ENCODE measurements around the gene GSTT2B.
"Not testable (repeated sequence)": the region's sequence is repeated elsewhere in the genome, so short reads cannot be mapped to it uniquely, and the experiment has no call there.

Gene GSTT2B, protein sequence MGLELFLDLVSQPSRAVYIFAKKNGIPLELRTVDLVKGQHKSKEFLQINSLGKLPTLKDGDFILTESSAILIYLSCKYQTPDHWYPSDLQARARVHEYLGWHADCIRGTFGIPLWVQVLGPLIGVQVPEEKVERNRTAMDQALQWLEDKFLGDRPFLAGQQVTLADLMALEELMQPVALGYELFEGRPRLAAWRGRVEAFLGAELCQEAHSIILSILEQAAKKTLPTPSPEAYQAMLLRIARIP

DNA sequence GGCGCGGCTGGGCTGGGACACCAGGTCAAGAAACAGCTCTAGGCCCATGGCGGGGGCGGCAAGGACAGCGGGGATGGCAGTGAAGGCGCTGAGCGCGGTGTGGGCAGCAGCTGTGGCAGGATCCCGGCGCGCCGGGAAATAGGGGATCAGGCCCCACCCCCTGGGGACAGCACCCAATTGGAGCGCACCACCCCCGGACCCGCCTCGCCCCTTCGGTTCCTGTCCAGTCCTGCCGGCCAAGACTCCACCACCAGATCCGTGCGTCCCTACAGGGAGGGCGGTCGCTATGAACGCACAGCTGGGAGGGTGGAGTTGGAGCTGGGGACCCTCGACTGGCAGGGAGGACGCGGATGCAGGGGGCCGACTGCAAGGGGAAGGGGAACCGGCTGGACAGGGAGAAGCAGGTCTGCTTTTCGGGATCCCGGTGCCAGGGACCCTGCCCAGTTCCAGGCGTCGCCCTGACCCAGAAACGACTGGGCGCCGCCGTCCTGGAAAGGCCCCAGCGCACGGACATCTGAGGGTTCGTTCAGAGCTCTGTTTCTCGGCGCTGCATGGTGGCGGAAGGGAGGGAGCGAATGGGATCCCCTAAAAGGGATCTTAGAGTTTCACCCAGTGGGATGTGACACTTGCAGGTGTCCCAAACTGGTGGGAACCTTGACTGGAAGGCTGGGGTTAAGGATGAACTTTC, at the start of gene GSTT2B:
Gene GSTT2B (minus strand): TSS at position 112 of the 688 bp plus-strand sequence. CDS start 64 bp downstream, at position 48.
- DNase-seq (ENCODE audit: low spot score) = not testable (repeated sequence)

DNA sequence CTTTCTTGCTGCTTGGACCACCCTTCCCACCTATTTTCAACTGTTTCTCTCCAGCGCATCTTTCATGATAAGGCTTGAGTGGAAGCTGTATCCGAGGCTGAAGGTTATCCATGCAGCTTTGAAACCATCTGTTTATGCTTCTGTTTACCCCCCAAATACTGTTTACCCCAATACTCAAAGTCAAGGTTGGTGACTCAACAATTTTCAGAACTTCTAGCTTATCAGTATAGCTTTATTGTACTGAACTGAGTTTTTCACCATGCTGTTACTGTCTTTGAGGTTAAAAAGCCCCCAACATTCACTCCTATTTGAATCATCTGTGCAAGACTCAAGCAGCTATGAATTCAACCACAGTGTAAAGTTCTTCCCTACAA, 49.0 kb upstream of the GSTT2B start:
- no peak for DNase-seq (ENCODE audit: low spot score)

DNA sequence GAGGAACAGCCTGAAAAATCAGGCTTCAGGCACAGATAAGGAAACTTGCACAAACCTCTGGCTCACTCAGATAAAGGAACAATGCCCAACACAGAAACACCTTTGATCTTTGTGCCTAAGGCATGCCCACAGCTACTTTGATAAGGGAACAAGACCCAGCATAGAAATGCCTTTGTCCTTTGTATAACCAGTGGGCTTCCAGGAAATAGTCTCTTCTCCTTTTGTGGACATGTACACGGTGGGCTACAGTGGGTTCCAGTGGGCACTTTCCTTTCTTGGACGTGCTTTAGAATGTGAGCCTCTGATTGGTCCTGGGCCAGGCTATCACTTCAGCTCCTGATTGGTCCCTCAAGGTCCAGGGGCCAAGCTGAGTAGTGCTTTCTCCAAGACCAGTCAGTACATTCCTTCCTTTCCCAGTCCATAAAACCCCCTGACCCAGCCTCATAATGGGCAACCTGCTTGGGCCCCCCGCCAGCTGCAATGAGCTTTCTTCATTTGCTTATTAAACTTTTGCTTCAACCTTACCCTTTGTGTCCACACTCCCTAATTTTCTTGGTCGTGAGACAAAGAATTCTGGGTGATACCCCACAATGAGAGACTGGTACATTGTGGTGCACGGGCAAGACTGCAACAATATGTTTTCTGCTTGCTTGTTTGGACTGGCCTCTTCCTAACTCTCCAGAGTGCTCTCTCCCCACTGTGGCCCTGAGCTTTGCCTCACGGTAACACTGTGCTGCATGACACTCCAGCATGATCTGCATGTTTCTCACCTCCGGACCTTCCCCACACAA, 48.4 kb upstream of the GSTT2B start:
- no peak for DNase-seq (ENCODE audit: low spot score)

DNA sequence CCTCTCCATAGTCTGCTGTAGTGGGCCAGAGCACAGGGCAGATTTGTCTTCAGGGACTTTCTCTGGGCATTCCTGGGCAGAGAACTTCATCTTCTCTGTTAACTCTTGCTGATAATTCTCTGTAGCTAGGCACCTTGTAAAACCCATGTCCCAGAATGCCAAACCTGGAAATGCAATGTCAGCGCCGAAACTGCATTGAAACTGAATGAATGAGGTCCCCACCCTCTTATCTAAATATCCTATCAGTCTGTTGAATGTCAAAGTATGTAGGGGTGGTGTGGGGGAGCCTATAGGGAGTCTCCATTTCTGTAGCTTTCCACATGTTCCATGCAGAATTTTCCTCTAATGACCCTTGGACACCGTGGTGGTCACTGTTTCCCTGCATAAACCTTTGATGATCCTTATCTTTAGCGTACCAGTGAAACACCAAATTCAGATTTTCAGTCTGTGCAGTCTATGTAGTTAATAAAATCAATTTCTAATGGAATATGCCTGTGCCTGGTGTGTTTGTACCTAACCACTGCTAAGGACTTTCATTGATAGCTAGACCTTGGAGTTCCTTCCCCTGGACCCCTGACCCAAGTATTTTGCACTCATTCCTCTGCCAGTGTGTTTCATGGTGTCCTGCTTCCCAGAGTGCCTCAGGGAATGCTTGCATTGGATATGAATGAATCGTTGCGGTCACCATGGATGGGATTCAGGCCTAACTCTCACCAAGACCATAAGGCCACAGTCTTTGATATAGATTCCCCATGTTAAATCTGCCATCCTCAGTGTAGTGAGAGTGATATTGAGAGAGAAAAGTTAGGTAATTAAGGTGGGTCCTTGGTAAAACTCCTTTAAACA, 47.6 kb upstream of the GSTT2B start:
- no peak for DNase-seq (ENCODE audit: low spot score)

DNA sequence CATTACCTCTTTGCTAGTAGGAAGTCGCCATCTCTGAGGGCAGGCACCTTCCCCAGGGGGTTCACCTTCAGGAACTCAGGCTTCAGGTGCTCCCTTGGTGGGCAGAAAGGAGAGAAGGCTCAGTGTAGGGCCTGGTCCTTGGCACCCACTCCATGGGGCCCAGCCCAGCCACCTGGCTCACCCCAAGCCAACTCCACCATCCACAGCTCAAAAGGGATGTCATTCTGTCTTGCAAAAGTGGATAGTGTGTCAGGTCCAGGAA, 47.0 kb upstream of the GSTT2B start:
- DNase-seq (ENCODE audit: low spot score) = no peak

DNA sequence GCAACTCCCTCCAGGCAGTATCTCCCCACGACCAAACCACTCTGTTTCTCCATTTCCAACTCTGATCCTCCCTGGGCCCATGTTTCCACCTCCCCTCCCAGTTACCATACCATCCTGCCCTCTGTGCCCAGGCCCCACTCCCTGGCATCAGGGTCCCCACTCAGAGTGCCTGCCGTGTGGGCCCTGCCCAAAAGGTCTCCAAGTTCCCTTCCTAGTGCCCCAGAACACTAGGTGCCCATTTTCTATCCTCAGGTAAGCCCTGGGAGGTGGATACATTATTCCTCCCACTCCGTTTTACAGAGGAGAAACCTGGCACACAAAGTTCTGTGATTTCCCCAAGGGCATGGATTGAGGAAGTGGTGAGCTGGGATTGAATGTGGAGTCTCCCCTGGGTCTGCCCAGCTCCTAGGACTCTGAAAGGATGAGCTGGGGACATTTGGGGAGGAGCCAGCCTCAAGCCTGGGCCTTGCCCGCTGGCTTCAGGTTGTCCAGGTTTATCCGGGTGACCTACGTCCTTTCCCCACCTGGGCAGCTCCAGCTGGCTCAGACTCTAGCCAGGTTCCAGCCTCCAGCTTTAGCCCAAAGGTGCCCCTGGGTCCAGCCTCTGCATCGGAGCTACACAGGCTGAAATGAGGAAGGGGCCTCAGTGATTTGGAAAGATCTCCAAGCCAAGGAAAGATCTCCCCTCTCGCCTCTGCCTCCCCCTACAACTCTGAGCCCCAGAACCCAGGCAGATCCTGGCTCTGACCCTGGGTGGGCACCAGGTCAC, 46.4 kb upstream of the GSTT2B start:
- DNase-seq (ENCODE audit: low spot score) = no peak

DNA sequence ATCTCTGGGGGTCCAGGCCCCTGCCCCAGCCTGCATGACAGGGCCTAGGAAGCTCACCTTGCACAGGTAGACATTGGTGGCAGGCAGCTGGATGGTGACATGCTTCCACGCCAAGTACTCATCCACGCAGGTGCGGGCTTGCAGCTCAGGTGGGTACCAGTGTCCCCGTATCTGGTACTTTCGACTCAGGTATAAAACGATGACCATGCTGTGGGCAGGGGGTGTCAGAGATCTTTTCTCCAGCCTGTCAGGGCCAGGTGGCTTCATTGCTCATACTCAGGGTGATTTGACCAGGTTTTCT, 45.9 kb upstream of the GSTT2B start:
- no peak for DNase-seq (ENCODE audit: low spot score)

DNA sequence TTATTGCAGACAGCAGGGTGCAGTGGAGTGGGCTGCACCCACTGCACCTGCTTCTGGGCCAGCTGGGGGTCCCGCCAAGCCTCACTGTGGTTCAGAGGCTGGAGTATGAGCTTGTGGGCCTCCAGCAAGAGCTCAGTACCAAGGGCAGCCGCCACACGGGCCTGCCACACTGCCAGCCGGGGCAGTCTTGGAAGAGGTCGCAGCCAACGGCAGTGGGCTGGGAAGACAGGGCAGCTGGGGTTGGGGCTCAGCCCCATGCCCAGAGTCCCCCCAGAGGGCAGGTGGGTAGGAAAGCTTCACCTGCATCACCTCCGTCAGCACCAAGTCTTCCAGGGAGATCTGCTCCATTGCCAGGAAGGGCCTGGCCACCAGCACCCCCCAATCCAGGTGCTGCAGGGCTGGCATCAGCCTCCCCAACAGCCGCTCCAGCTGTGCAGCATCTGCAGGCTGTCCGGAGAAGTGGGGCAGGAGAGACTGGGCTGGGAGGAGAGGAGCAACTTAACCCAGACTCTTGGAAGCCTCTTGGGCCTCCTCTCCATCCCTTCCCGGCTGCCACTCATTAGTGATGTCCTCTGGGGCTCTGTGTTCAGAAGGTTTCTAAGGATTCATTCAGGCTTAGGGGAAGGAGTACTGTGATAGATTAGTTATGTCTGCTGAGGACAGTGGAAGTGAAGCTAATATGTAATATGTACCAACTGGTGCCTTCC, 45.4 kb upstream of the GSTT2B start:
- DNase-seq (ENCODE audit: low spot score) = no peak

DNA sequence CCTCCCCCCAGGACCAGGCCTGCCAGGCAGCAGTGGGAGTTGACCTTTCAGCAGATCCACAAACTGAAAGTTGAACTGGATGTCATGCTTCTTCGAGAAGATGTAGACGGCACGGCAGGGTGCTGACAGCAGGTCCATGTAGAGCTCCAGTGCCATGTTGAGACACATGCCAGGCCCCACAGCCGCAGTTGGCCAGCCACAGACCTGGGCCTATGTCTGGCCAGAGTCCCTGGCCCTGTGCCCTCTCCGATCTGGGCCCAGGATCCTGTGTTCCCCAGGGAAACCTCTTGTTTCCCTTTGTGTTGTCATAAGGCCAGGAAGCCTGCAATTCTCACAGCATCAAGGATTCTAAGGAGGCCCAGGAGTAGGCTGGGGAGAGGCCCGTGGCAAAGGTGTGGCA, 44.2 kb upstream of the GSTT2B start, which contains the start of gene GSTT4:
Gene GSTT4 (minus strand): TSS at position 253 of the 400 bp plus-strand sequence. CDS start 97 bp downstream, at position 156.
- no peak for DNase-seq (ENCODE audit: low spot score)

DNA sequence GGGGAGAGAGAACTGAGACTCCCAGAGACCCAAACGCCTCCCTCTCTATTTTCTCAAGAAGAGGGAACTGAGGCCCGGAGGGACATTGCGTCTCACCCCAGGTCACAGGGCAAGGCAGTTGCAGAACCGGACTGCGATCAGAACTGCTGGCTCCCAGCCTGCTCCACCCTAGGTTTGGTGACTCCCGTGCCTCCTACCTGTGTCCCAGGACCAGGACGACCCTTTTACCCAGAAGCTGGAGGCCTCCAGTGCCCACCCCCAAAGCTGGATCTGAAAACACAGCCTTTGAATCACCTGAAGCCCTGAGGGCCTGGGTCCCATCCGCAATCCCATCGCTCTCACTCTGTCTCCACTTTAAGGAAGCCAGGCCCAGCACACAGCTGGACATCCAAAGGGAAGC, 42.9 kb upstream of the GSTT2B start:
- peak; percentile 11 for DNase-seq (ENCODE audit: low spot score)

DNA sequence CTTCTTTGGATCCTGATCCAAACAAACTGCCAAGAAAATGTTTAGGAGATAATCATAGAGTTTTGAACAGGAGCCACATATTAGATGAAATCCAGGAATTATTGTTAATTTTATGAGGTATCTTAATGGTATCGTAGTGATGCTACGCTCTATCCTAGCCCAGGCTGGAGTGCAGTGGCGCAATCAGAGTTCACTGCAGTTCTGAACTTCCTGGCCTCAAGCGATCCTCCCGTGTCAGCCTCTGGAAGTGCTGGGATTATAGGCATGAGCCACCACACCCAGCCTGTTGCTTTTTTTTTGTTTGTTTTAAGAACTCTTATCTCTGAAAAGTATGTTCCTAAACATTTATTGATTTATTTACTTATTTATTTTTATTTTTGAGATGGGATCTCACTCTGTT, 41.9 kb upstream of the GSTT2B start:
- DNase-seq (ENCODE audit: low spot score) = no peak

DNA sequence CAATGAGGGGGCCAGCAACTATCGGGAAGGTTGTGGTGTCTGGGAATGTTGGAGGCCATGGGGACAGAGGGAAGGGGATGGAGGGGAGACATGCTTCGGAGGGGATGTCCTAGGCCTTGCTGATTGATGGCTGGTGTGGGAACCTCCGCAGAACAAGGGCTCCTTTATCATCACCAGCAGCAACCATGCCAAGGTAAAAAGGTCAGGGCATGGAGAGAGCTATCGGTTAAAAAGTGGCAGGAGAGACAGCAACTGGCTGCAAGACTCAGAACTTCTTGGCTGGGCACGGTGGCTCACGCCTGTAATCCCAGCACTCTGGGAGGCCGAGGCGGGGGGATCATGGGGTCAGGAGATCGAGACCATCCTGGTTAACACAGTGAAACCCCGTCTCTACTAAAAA, 41.3 kb upstream of the GSTT2B start:
- DNase-seq (ENCODE audit: low spot score) = no peak

DNA sequence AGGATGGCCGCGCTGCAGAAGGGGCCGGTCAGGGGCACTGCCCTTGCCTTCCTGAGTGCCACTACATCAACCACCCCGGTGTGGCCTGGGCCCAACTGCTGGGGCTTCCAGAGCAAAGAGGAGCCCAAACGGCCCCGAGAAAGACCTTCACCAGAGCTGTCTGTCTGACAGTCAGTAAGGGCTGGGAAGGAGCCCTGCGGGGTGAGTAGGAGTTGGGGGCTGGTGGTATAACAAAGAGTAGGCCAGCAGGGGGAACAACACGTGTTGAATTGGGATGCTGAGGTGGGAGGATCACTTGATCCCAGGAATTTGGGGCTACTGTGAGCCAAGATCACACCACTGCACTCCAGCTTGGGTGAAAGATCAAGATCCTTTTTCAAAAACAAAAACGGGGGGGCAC, 40.3 kb upstream of the GSTT2B start:
- peak; percentile 81 for DNase-seq (ENCODE audit: low spot score)

DNA sequence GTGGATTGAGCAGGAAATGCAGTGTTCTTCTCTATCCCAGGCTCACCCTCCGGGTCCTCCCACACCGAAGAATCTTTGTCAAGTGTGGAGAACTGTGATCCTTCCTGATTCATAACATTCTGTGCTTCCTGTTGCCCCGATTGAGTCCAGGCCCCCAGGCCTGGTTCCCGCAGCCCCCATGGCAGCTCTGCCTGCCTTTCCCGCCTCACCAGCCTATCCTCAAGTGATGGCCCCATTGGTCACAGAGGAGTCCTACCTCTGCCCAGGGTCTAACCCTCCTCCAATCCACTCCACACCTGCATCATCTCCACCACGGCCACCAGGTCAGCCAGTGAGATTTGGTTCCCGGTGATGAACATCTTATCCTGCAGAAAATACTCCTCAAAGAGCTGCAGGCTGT, 38.8 kb upstream of the GSTT2B start:
- not testable (repeated sequence) for DNase-seq (ENCODE audit: low spot score)

DNA sequence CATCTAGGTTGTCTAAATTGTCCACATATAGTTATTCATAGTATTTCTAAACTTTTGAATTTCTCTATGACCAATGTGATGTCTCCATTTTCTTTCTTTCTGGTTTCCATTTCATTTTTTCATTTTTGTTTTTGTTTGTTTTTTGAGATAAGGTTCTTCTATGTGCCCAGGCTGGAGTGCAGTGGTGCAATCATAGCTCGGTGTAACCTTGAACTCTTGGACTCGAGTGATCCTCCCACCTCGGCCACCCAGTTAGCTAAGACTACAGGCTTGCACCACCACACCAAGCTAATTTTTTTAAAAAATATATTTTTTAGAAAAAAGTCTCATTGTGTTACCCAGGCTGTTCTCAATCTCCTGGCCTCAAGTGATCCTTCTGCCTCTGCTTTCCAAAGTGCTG, 36.1 kb upstream of the GSTT2B start:
- no peak for DNase-seq (ENCODE audit: low spot score)

DNA sequence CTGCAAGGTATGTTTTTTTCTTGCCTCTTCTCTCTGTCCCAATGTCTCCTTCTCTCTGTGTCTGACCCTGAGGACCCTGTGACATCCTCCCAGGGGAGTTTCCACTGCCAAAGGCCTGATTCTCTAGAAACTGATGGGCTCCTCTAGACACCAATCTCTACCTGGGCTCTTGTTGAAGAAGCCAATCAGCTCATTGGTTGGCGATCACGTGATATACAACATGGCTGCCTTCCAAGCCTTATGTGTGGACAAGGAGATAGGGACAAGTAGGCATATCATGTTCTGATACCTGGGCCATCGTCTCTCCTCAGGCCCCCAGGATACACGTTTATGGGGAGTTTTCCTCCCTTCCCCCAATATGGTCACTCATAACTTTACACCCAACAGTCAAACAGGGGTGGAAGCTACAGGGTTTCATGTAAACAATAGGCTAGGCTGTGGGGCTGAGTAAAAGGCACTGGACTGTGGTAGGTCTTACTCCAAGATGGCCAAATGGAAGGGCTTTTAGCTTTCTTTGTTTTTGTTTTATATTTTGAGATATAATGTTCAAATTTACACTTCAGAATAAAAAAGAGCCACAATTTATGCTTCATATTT, 32.7 kb upstream of the GSTT2B start:
- DNase-seq (ENCODE audit: low spot score) = not testable (repeated sequence)

DNA sequence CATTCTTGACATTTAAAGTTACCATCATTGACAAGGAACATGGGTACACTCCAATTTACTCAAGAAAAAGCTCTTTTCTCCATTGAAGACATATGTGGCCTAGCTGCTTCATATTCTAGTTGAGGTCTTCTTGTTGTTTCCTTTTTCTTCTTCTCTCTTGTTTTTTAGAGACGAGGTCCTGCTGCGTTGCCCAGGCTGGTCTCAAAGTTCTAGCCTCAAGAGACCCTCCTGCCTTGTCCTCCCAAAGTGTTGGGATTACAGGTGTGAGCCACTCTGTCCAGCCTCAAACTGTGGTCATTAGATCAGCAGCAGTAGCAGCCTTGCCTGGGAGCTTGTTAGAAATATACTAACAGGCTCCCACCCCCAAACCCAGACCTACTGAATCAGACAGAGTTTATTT, 32.1 kb upstream of the GSTT2B start:
- not testable (repeated sequence) for DNase-seq (ENCODE audit: low spot score)

DNA sequence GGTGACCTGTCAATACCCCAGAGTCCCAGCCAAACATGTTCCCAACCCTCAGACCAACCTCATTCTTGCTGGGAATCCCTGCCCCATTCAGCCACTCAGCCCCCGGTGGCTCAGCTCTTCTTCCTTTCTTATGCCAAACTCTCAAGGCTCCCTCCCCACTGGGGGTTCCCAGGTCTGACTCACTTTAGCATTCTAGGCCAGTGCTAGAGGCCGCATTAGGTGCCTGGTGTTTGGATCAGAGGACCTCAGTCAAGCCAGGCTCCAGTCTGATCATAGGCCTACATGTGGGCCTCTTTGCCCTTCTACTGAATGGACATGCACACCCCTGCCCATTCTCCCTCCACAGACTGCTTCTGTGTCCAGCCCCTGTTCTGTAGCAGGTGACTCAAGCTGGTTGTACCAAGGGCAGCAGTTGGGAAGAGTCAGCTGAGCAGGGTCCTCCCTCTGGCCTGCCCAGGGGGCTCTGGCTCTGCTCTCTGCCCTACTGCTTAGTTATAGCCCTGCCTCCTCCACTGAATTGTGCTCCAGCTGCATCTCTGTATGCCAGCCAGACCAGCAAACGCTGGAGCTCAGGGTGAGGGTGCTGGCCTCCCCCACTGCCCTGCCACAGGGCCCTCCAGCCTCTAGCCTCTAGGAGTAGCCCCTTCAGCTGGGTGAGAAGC, 28.7 kb upstream of the GSTT2B start:
- not testable (repeated sequence) for DNase-seq (ENCODE audit: low spot score)

DNA sequence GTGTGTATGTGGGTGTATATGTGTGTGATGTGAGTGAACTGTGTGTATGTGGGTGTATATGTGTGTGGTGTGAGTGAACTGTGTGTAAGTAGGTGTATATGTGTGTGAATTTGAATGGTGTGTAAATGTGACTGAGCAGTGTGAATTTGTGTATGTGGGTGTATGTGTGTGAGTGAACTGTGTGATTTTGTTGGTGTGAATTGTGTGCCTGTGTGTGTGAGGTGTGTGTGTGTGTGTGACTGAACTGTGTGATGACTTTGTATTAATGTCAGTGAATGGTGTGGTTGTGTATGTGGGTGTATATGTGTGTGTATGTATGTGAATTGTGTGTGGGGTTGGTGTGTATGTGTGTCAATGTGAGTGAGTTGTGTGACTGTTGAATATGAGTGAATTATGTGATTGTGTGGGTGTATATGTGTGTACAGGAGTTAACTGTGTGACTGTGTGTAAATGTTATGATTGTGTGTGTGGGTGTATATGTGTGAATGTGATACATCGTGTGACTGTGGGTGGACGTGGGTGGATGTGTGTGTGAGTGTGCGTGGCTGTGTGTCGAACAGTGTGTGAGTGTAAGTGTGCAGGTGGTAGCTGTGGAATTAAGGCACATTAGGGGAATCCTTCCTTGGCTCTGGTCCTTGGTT, 25.7 kb upstream of the GSTT2B start:
- not testable (repeated sequence) for DNase-seq (ENCODE audit: low spot score)

DNA sequence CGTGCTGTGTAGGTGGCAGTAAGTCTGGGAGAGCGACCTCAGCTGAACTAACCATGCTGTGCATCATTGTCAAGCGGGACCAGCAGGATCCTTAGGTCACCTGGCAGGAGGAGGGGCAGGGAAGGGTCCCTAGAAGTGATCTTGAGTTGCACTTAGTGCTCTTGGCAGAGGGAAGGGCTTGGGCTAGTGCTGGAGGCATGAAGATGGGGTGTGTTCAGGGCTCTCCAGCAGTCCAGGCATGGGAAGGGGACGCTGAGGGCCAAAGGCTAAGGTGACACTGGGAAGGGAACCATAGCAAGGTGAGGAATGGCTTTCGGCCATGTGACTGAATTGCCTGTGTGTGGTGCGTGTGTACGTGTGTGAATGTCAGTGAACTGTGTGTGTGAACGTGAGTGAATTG, 25.1 kb upstream of the GSTT2B start:
- not testable (repeated sequence) for DNase-seq (ENCODE audit: low spot score)
